HL-60 (cell line): Measurements from ENCODE around the gene KRTAP5-5.
"Not testable (repeated sequence)": the region's sequence is repeated elsewhere in the genome, so short reads cannot be mapped to it uniquely, and the experiment has no call there.

ENCODE experiments used
- DNase-seq, 2 experiments: peaks; one replicate each; pipeline ENCODE4 v3.0.0-alpha.2; 2010 to 2020; ENCODE audit warnings: low read depth in 1 of 2, low spot score in 1 of 2
- H3K27ac ChIP-seq: fragments of 250-450 bp; sonication (Bioruptor Pico); replicated peaks from 2 replicates; pipeline ENCODE4 v1.5.1; 2020; ENCODE audit warnings: mild to moderate bottlenecking, moderate library complexity
- H3K27me3 ChIP-seq: fragments of 250-450 bp; sonication (Bioruptor Pico); 2 replicates; pipeline ENCODE4 v1.5.1; 2021; ENCODE audit warnings: mild to moderate bottlenecking, moderate library complexity; ENCODE audit not compliant: insufficient read depth, poor library complexity, severe bottlenecking
- H3K4me3 ChIP-seq: replicated peaks from 2 replicates; pipeline ENCODE4 v1.5.1; 2011; ENCODE audit warnings: mild to moderate bottlenecking, control low read depth, low read length; ENCODE audit not compliant: insufficient read depth
- GABPA ChIP-seq: IDR thresholded peaks from 2 replicates; pipeline ENCODE4 v1.6.1; 2012; ENCODE audit warnings: low read depth
- POLR2AphosphoS5 ChIP-seq: IDR thresholded peaks from 2 replicates; pipeline ENCODE4 v1.6.1; 2012; ENCODE audit warnings: low read depth
- SPI1 ChIP-seq: IDR thresholded peaks from 2 replicates; pipeline ENCODE4 v1.6.1; 2012; ENCODE audit warnings: low read depth, mild to moderate bottlenecking, borderline replicate concordance
- TF ChIP-seq, protein P1 (sequence below): IDR thresholded peaks from one replicate; pipeline ENCODE4 v1.5.1; 2011; ENCODE audit warnings: low read length, control low read depth, inconsistent platforms; ENCODE audit not compliant: insufficient read depth
- TF ChIP-seq, protein P2 (sequence below): IDR thresholded peaks from 2 replicates; pipeline ENCODE4 v1.6.1; 2012; ENCODE audit warnings: low read depth; ENCODE audit not compliant: insufficient replicate concordance

The KRTAP5-5 gene

DNA sequence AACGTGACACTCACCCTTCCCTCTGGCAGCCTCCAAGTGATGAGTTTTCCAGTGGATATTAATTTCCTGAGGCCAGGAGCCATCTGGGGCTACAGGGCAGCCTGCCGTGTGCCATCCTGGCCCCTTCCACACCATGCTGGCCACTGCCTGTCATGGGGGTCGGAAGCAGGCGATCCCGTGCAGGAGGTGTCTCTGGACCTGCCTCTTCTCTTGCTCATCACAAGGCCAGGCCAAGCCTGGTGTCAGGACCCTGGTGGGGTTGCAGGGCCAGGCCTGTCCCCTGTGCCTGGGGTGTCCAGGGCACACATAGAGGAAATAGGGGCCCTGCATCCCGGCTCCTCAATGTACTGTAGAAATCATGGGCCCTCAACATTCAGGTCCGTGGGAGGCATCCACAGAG, 24.9 kb upstream of the KRTAP5-5 start:
- no peak for TF ChIP-seq GABPA
- TF ChIP-seq SPI1: no peak
- no peak for TF ChIP-seq POLR2AphosphoS5
- TF ChIP-seq, protein P1, sequence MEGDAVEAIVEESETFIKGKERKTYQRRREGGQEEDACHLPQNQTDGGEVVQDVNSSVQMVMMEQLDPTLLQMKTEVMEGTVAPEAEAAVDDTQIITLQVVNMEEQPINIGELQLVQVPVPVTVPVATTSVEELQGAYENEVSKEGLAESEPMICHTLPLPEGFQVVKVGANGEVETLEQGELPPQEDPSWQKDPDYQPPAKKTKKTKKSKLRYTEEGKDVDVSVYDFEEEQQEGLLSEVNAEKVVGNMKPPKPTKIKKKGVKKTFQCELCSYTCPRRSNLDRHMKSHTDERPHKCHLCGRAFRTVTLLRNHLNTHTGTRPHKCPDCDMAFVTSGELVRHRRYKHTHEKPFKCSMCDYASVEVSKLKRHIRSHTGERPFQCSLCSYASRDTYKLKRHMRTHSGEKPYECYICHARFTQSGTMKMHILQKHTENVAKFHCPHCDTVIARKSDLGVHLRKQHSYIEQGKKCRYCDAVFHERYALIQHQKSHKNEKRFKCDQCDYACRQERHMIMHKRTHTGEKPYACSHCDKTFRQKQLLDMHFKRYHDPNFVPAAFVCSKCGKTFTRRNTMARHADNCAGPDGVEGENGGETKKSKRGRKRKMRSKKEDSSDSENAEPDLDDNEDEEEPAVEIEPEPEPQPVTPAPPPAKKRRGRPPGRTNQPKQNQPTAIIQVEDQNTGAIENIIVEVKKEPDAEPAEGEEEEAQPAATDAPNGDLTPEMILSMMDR: no peak
- TF ChIP-seq, protein P2, sequence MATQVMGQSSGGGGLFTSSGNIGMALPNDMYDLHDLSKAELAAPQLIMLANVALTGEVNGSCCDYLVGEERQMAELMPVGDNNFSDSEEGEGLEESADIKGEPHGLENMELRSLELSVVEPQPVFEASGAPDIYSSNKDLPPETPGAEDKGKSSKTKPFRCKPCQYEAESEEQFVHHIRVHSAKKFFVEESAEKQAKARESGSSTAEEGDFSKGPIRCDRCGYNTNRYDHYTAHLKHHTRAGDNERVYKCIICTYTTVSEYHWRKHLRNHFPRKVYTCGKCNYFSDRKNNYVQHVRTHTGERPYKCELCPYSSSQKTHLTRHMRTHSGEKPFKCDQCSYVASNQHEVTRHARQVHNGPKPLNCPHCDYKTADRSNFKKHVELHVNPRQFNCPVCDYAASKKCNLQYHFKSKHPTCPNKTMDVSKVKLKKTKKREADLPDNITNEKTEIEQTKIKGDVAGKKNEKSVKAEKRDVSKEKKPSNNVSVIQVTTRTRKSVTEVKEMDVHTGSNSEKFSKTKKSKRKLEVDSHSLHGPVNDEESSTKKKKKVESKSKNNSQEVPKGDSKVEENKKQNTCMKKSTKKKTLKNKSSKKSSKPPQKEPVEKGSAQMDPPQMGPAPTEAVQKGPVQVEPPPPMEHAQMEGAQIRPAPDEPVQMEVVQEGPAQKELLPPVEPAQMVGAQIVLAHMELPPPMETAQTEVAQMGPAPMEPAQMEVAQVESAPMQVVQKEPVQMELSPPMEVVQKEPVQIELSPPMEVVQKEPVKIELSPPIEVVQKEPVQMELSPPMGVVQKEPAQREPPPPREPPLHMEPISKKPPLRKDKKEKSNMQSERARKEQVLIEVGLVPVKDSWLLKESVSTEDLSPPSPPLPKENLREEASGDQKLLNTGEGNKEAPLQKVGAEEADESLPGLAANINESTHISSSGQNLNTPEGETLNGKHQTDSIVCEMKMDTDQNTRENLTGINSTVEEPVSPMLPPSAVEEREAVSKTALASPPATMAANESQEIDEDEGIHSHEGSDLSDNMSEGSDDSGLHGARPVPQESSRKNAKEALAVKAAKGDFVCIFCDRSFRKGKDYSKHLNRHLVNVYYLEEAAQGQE: no peak
- DNase-seq: no peak
- Histone ChIP-seq H3K27me3 (peaks cover 5% of the 10 kb centered on the region), H3K27ac (no peak overlapping the region), H3K4me3 (no peak overlapping the region)

DNA sequence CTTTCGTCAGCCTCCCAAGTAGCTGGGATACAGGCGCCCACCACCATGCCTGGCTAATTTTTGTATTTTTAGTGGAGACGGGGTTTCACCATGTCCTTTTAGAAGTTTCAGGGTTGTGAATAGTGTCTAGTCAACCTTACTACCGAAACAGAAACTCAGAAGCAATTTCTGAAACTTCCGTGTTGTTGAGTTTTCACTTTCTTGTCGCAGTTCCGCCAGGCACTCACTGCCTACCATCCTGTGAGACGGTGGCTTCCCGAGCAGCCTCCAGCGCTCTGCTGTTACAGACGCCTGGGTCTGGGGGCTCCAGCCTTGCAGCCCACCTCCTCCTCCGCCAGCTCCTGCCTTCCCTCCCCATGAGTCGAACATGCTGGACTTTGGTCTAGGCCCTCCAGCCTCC, 23.7 kb upstream of the KRTAP5-5 start:
- not testable (repeated sequence) for H3K27ac ChIP-seq, H3K4me3 ChIP-seq, DNase-seq, H3K27me3 ChIP-seq

DNA sequence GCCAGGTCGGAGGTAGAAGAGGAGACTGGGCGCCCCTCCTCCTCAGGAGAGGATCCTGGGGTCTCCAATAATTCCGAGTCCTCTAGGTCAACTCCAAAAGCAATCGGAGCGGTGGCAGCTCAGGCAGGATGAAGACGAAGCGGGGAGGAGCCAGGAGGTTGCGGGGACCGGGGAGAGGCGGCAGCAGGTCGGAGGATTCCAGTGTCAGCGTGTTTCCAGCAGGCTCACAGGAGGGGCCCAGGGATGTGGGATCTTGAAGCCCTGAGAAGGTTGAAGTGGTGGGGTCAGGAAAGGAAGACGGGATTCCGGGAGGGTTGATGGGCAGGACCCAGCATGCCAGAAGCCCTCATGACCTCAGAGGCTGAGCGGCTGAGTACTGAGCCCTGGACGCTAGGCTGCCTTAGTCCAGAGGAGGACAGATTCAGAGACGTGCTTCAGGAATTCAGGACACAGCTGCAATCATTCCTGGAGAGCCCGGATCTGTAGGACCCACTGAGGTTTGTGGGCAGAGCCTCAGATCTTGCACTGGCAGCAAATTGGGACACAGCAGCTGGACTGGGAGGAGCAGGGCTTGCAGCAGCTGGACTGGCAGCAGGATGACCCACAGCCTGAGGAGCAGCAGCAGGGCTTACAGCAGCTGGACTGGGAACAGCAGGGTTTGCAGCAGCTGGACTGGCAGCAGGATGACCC, 22.3 kb upstream of the KRTAP5-5 start:
- not testable (repeated sequence) for H3K27ac ChIP-seq, H3K4me3 ChIP-seq, DNase-seq, H3K27me3 ChIP-seq

DNA sequence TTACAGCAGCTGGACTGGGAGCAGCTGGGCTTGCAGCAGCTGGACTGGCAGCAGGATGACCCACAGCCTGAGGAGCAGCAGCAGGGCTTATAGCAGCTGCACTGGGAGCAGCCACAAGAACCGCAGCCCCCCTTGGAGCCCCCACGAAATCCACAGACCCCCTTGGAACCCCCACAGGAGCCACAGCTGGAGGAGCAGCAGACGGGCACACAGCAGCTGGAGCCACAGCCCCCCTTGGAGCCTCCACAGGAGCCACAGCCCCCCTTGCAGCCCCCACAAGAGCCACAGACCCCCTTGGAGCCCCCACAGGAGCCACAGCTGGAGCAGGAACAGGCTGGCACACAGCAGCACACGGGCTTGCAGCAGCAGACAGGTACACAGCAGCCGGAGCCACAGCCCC, 21.7 kb upstream of the KRTAP5-5 start:
- H3K27me3 ChIP-seq, H3K4me3 ChIP-seq, DNase-seq: not testable (repeated sequence)

DNA sequence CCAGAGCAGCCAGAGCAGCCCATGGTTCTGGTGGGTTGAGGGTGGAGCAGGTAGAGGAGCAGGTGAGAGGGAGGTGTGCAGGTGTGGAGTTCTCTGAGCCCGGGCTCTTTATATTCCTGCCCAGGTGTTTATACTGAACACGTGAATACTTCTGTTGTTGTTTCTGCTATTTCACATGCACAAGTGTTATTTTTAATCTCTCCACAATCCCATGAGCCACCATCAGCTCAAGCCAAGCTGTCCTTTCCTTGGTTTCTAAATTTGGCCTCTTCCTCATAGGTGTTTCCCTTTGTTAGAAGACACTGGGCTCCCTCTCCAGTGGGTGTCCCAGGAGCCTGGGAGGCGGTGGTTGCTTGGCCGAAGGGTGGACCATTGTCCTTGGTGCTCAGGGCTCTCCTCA, 21.2 kb upstream of the KRTAP5-5 start, which contains the start of gene KRTAP5-3:
TSS of gene KRTAP5-3 (minus strand) at position 101 of the 400 bp plus-strand sequence. CDS start at position 23, 78 bp downstream.
- Histone ChIP-seq H3K27ac (no peak within 1 kb of the TSS), H3K4me3 (no peak within 1 kb of the TSS), H3K27me3 (no peaks in the 10 kb centered on the region)
- TF ChIP-seq GABPA (no peak), POLR2AphosphoS5 (no peak), SPI1 (no peak)
- TF ChIP-seq, protein P2: no peak
- TF ChIP-seq, protein P1: no peak
- no peak for DNase-seq

More for the DNA sequence above, 21.7 kb upstream of the KRTAP5-5 start:
- H3K27ac ChIP-seq: not testable (repeated sequence)
